HG03469 (cell line): ENCODE measurements around the gene UBE2L6.
"Not testable (repeated sequence)": the region's sequence is repeated elsewhere in the genome, so short reads cannot be mapped to it uniquely, and the experiment has no call there.

ENCODE experiments used
- ATAC-seq: cut with Tn5 transposase; IDR thresholded peaks from one replicate; pipeline ENCODE4 v1.9.1; 2021; ENCODE audit warnings: mild to moderate bottlenecking, moderate library complexity, moderate number of reproducible peaks; ENCODE audit not compliant: unreplicated experiment

The UBE2L6 gene

GRCh38 chr11:57568330-57568766 is 876 bp upstream of the UBE2L6 start:
- peak; percentile 48 for ATAC-seq

- ATAC-seq = no peak
Observed at GRCh38 chr11:57566905-57567514, 462 bp downstream of the UBE2L6 start.

GRCh38 chr11:57566005-57566904 is 1.2 kb downstream of the UBE2L6 start:
- ATAC-seq = peak; percentile 63

- ATAC-seq = no peak
Observed at GRCh38 chr11:57562596-57562995, 4.9 kb downstream of the UBE2L6 start.

GRCh38 chr11:57560146-57560545 is 7.3 kb downstream of the UBE2L6 start:
- ATAC-seq = no peak

GRCh38 chr11:57556041-57556440 is 11.4 kb downstream of the UBE2L6 start:
- ATAC-seq = no peak

GRCh38 chr11:57555393-57555792 is 12.1 kb downstream of the UBE2L6 start:
- ATAC-seq = no peak

- ATAC-seq = no peak
Observed at GRCh38 chr11:57552479-57552878, 15.0 kb downstream of the UBE2L6 start.

GRCh38 chr11:57551941-57552340 is 15.5 kb downstream of the UBE2L6 start:
- no peak for ATAC-seq

GRCh38 chr11:57549983-57550382 is 17.5 kb downstream of the UBE2L6 start:
- ATAC-seq = no peak

- peak; percentile 87 for ATAC-seq
Observed at GRCh38 chr11:57547854-57548377, 19.6 kb downstream of the UBE2L6 start.

- peak; percentile 62 for ATAC-seq
Observed at GRCh38 chr11:57546869-57547475, 20.5 kb downstream of the UBE2L6 start.

GRCh38 chr11:57546451-57546850 is 21.0 kb downstream of the UBE2L6 start:
- no peak for ATAC-seq

- ATAC-seq = no peak
Observed at GRCh38 chr11:57545883-57546282, 21.6 kb downstream of the UBE2L6 start.

GRCh38 chr11:57544566-57544965 is 22.9 kb downstream of the UBE2L6 start:
- ATAC-seq = no peak

- no peak for ATAC-seq
Observed at GRCh38 chr11:57543593-57543992, 23.9 kb downstream of the UBE2L6 start.

- ATAC-seq = no peak
Observed at GRCh38 chr11:57542582-57542981, 24.9 kb downstream of the UBE2L6 start.

GRCh38 chr11:57541169-57541568 is 26.3 kb downstream of the UBE2L6 start:
- no peak for ATAC-seq

GRCh38 chr11:57539342-57539741 is 28.1 kb downstream of the UBE2L6 start:
- no peak for ATAC-seq

GRCh38 chr11:57536947-57537619 is 30.4 kb downstream of the UBE2L6 start, which contains the start of gene SMTNL1:
Gene SMTNL1, plus strand, starts transcription at chr11:57537595. Its CDS starts 5,048 bp downstream, at chr11:57542643.
- ATAC-seq = no peak

GRCh38 chr11:57534449-57534848 is 33.0 kb downstream of the UBE2L6 start:
- not testable (repeated sequence) for ATAC-seq
